PC-3 (cell line): ENCODE measurements around the gene KIF20B. TPM values are rescaled to one million over a fixed set of nuclear protein-coding genes. Genes with fewer than 3 reads are reported as not detected.
"Not testable (repeated sequence)": the region's sequence is repeated elsewhere in the genome, so short reads cannot be mapped to it uniquely, and the experiment has no call there.

ENCODE experiments used
- ATAC-seq: fragments of 200-7000 bp; cut with Tn5 transposase; 2 replicates; pipeline ENCODE4 v1.9.1; 2020; ENCODE audit warnings: mild to moderate bottlenecking, moderate library complexity
- BruUV-seq: library from RNA; stranded (reverse); fragments of 400-500 nt; replicated peaks from 2 replicates; lab custom pipeline; 2021; lab: Mats Ljungman, UMichigan
- CTCF ChIA-PET: fragments of 300-600 bp; sonication (Branson Sonifier 250); formaldehyde crosslinking; loops from one replicate; lab custom pipeline; 2022; ENCODE audit warnings: antibody characterized with exemption; lab: Charles Lee
- POLR2A ChIA-PET: fragments of 300-600 bp; sonication (Branson Sonifier 250); formaldehyde crosslinking; loops from one replicate; lab custom pipeline; 2022; ENCODE audit warnings: antibody characterized with exemption; ENCODE audit not compliant: unreplicated experiment; lab: Charles Lee
- DNase-seq: peaks from one replicate; pipeline ENCODE4 v3.0.0-alpha.2; 2015
- H2AFZ ChIP-seq: fragments of 300-600 bp; sonication (generic); 2 replicates; pipeline ENCODE4 v1.6.0; 2016; ENCODE audit warnings: antibody characterized with exemption, low read length
- H3F3A ChIP-seq: fragments of 300-600 bp; sonication (generic); one replicate; pipeline ENCODE4 v1.6.0; 2017; ENCODE audit warnings: antibody characterized with exemption, low read length, control low read depth, mild to moderate bottlenecking; ENCODE audit not compliant: unreplicated experiment
- H3K27ac ChIP-seq: fragments of 300-600 bp; sonication (generic); 2 replicates; pipeline ENCODE4 v1.5.1; 2016; ENCODE audit warnings: mild to moderate bottlenecking, low read length
- H3K27me3 ChIP-seq: fragments of 300-600 bp; sonication (generic); 2 replicates; pipeline ENCODE4 v1.6.1; 2016; ENCODE audit warnings: low read length, mixed read lengths
- H3K36me3 ChIP-seq: fragments of 300-600 bp; sonication (generic); 2 replicates; pipeline ENCODE4 v1.6.1; 2016; ENCODE audit warnings: low read depth, mixed run types, low read length, mixed read lengths
- H3K4me1 ChIP-seq: fragments of 300-600 bp; sonication (generic); 2 replicates; pipeline ENCODE4 v1.5.1; 2016; ENCODE audit warnings: low read length; ENCODE audit not compliant: insufficient read depth
- H3K4me2 ChIP-seq: fragments of 300-600 bp; sonication (generic); 2 replicates; pipeline ENCODE4 v1.6.0; 2016; ENCODE audit warnings: low read length
- H3K4me3 ChIP-seq: fragments of 300-600 bp; sonication (generic); 2 replicates; pipeline ENCODE4 v1.5.1; 2016; ENCODE audit warnings: mild to moderate bottlenecking, low read length, mixed read lengths
- H3K79me2 ChIP-seq: fragments of 300-600 bp; sonication (generic); 2 replicates; pipeline ENCODE4 v1.6.1; 2017; ENCODE audit warnings: low read length, mixed read lengths
- H3K9ac ChIP-seq: fragments of 300-600 bp; sonication (generic); 2 replicates; pipeline ENCODE4 v1.6.0; 2016; ENCODE audit warnings: mild to moderate bottlenecking, low read length
- H3K9me2 ChIP-seq: fragments of 300-600 bp; sonication (generic); replicated peaks from 2 replicates; pipeline ENCODE4 v1.6.1; 2016; ENCODE audit warnings: mixed run types, low read length, mixed read lengths
- H3K9me3 ChIP-seq: fragments of 300-600 bp; sonication (generic); 2 replicates; pipeline ENCODE4 v1.6.1; 2016; ENCODE audit warnings: low read length, mixed read lengths
- H4K20me1 ChIP-seq: fragments of 300-600 bp; sonication (generic); 2 replicates; pipeline ENCODE4 v1.6.1; 2016; ENCODE audit warnings: low read length, mixed read lengths
- EZH2 ChIP-seq: fragments of 300-600 bp; sonication (generic); IDR thresholded peaks from one replicate; pipeline ENCODE4 v1.6.1; 2017; ENCODE audit warnings: antibody characterized with exemption, mild to moderate bottlenecking, low read length; ENCODE audit not compliant: unreplicated experiment
- EZH2phosphoT487 ChIP-seq: fragments of 300-600 bp; sonication (generic); IDR thresholded peaks from 2 replicates; pipeline ENCODE4 v1.6.1; 2018; ENCODE audit warnings: mild to moderate bottlenecking, antibody characterized with exemption, low read length, borderline replicate concordance
- intact Hi-C: fragments of 100-400 bp; cut with micrococcal nuclease; formaldehyde crosslinking; loops from 2 replicates; pipeline ENCODE4 v1.9.0; 2023
- total RNA-seq: library from RNA; depleted of rRNA; stranded (reverse); fragments of >200 nt; gene quantifications from 2 replicates; pipeline ENCODE4 v1.2.3, GENCODE V29; 2014
- TF ChIP-seq, protein P1 (sequence below): fragments of 300-600 bp; sonication (generic); conservative IDR thresholded peaks from 2 replicates; pipeline ENCODE4 v1.5.1; 2017; ENCODE audit warnings: antibody characterized with exemption, low read depth, mild to moderate bottlenecking, low read length

The KIF20B gene
- total RNA-seq, 1 experiment from 2014 or later = 12.6 TPM

GRCh38 chr10:89759531-89759930, 58.1 kb downstream of the KIF20B start:
- no TSS peak for BruUV-seq
- Histone ChIP-seq H3K27me3 (no peaks in the 10 kb centered on the region), H4K20me1 (no peaks in the 10 kb centered on the region), H2AFZ (no peak overlapping the region), H3K79me2 (no peaks in the 10 kb centered on the region), H3K27ac (no peak overlapping the region), H3K4me1 (no peaks in the 10 kb centered on the region), H3K9ac (no peak overlapping the region), H3K4me3 (no peak overlapping the region), H3K9me3 (no peaks in the 10 kb centered on the region), H3K36me3 (peaks cover 36% of the 10 kb centered on the region), H3K9me2 (no peaks in the 10 kb centered on the region), H3F3A (no peaks in the 10 kb centered on the region), H3K4me2 (no peak overlapping the region)
- intact Hi-C loops = no loop called here
- TF ChIP-seq, protein P1, sequence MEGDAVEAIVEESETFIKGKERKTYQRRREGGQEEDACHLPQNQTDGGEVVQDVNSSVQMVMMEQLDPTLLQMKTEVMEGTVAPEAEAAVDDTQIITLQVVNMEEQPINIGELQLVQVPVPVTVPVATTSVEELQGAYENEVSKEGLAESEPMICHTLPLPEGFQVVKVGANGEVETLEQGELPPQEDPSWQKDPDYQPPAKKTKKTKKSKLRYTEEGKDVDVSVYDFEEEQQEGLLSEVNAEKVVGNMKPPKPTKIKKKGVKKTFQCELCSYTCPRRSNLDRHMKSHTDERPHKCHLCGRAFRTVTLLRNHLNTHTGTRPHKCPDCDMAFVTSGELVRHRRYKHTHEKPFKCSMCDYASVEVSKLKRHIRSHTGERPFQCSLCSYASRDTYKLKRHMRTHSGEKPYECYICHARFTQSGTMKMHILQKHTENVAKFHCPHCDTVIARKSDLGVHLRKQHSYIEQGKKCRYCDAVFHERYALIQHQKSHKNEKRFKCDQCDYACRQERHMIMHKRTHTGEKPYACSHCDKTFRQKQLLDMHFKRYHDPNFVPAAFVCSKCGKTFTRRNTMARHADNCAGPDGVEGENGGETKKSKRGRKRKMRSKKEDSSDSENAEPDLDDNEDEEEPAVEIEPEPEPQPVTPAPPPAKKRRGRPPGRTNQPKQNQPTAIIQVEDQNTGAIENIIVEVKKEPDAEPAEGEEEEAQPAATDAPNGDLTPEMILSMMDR = no peak
- TF ChIP-seq EZH2phosphoT487 (no peak), EZH2 (no peak)
- no peak for DNase-seq
- ChIA-PET CTCF (no interaction called here), POLR2A (no interaction called here)
- ATAC-seq = no peak

DNA sequence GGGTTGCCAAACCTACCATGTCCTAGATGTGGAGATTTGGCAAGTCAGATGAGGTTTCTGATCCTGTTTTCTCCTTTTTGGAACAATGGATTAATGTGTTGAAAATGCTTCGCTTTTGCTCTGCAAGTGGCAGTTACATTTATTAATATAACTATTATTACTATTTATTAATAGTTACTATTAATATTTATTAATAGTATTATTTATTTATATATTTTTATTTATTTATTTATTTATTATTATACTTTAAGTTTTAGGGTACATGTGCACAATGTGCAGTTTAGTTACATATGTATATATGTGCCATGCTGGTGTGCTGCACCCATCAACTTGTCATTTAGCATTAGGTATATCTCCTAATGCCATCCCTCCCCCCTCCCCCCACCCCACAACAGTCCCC, 62.3 kb downstream of the KIF20B start:
- intact Hi-C loops, H4K20me1 ChIP-seq, CTCF ChIA-PET, H3K9ac ChIP-seq, ATAC-seq, H3K4me3 ChIP-seq, POLR2A ChIA-PET, H2AFZ ChIP-seq, H3K9me2 ChIP-seq, H3K9me3 ChIP-seq, H3K4me2 ChIP-seq, H3K4me1 ChIP-seq, DNase-seq, H3K79me2 ChIP-seq, H3K27me3 ChIP-seq, H3K27ac ChIP-seq, H3F3A ChIP-seq, BruUV-seq: not testable (repeated sequence)
- H3K36me3 ChIP-seq = peaks cover 44% of the 10 kb centered on the region

DNA sequence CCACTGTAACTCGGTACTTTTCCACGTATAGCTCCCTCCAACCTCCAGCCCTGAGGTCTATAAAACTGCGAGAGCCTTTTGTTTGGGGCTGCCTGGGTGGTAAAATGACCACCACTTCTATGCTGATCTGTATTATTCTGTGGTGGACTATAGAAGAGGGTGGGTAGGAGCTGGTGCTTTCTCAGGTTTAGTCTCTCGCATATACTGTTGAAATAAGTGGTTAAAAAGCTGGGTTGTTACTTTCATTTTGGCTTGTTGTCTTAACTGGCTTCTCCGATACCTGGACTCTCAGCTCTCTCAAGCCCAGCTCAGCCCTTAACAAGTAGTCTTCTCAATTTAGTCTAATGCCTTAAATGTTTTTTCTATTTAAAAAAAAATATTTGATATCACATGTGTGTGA, 70.3 kb downstream of the KIF20B start:
- H3K9me2 ChIP-seq = no peaks in the 10 kb centered on the region
- peaks cover 36% of the 10 kb centered on the region for H3K36me3 ChIP-seq
- no peaks in the 10 kb centered on the region for H3K9me3 ChIP-seq
- H3K4me1 ChIP-seq = no peaks in the 10 kb centered on the region
- no peak overlapping the region for H3K4me3 ChIP-seq
- intact Hi-C loops = no loop called here
- no peak for ATAC-seq
- DNase-seq = no peak
- H3K4me2 ChIP-seq = no peak overlapping the region
- no TSS peak for BruUV-seq
- no peaks in the 10 kb centered on the region for H3F3A ChIP-seq
- ChIA-PET CTCF (no interaction called here), POLR2A (no interaction called here)
- H4K20me1 ChIP-seq = no peaks in the 10 kb centered on the region
- no peak for TF ChIP-seq EZH2
- TF ChIP-seq EZH2phosphoT487 = no peak
- TF ChIP-seq, protein P1 = no peak
- no peaks in the 10 kb centered on the region for H3K27me3 ChIP-seq
- H3K79me2 ChIP-seq = no peaks in the 10 kb centered on the region
- no peak overlapping the region for H3K27ac ChIP-seq
- no peak overlapping the region for H3K9ac ChIP-seq
- no peak overlapping the region for H2AFZ ChIP-seq
